Embryonic facial prominence (tissue), 1 donor: ENCODE measurements around the gene SERPING1.

Source experiments
- DNase-seq: peaks from one replicate; pipeline ENCODE4 v3.0.0-alpha.2; 2016; ENCODE audit errors: extremely low spot score

Gene SERPING1

GRCh38 chr11:57638005-57638781, 40.7 kb downstream of the SERPING1 start:
- peak; percentile 92 for DNase-seq

- DNase-seq, result no peak
Measured at GRCh38 chr11:57638811-57639320, 41.4 kb downstream of the SERPING1 start.

- peak; percentile 82 for DNase-seq
Measured at GRCh38 chr11:57639321-57640067, 42.0 kb downstream of the SERPING1 start.

- DNase-seq, result no peak
Measured at GRCh38 chr11:57640068-57640800, 42.7 kb downstream of the SERPING1 start.

GRCh38 chr11:57641011-57641807, 43.7 kb downstream of the SERPING1 start:
- peak; percentile 26 for DNase-seq

GRCh38 chr11:57643802-57644201, 46.3 kb downstream of the SERPING1 start:
- DNase-seq, result no peak

- peak; percentile 36 for DNase-seq
Measured at GRCh38 chr11:57644748-57645688, 47.5 kb downstream of the SERPING1 start.

GRCh38 chr11:57645689-57646085, 48.2 kb downstream of the SERPING1 start:
- DNase-seq, result no peak

GRCh38 chr11:57646194-57646798, 48.8 kb downstream of the SERPING1 start:
- no peak for DNase-seq

GRCh38 chr11:57646799-57647303, 49.4 kb downstream of the SERPING1 start:
- peak; percentile 6 for DNase-seq

GRCh38 chr11:57647372-57647771, 49.9 kb downstream of the SERPING1 start:
- no peak for DNase-seq

- no peak for DNase-seq
Measured at GRCh38 chr11:57647960-57648800, 50.7 kb downstream of the SERPING1 start.

- DNase-seq, result peak; percentile 6
Measured at GRCh38 chr11:57648801-57649735, 51.6 kb downstream of the SERPING1 start.

GRCh38 chr11:57649826-57650738, 52.6 kb downstream of the SERPING1 start, which contains the start of gene YPEL4:
Gene YPEL4, minus strand, starts transcription at chr11:57649912. Its CDS starts 2,805 bp downstream, at chr11:57647107.
- peak; percentile 9 for DNase-seq

- DNase-seq, result no peak
Measured at GRCh38 chr11:57650739-57651090, 53.2 kb downstream of the SERPING1 start.

- DNase-seq, result no peak
Measured at GRCh38 chr11:57651408-57651807, 53.9 kb downstream of the SERPING1 start.
